OCI-LY1 (cell line): ENCODE results near the gene RHOD.

ENCODE experiments used
- H2AFZ ChIP-seq: fragments of 200-600 bp; sonication (generic), shearing (Covaris generic); 2 replicates; pipeline ENCODE4 v1.6.0; 2014; ENCODE audit warnings: antibody characterized with exemption, mild to moderate bottlenecking, low read length
- H3F3A ChIP-seq: fragments of 200-600 bp; sonication (generic), shearing (Covaris generic); 2 replicates; pipeline ENCODE4 v1.6.0; 2014; ENCODE audit warnings: mild to moderate bottlenecking, antibody characterized with exemption, low read length, moderate library complexity; ENCODE audit not compliant: insufficient read depth
- H3K27ac ChIP-seq: fragments of 200-600 bp; sonication (generic); 2 replicates; pipeline ENCODE4 v1.5.1; 2014; ENCODE audit warnings: low read length, mixed run types, mild to moderate bottlenecking, low read depth; ENCODE audit not compliant: poor library complexity, severe bottlenecking
- H3K27me3 ChIP-seq: fragments of 200-600 bp; sonication (generic); 2 replicates; pipeline ENCODE4 v1.6.0; 2014; ENCODE audit warnings: antibody characterized with exemption, mild to moderate bottlenecking, low read length, moderate library complexity; ENCODE audit not compliant: insufficient read depth
- H3K36me3 ChIP-seq: fragments of 200-600 bp; sonication (generic); 2 replicates; pipeline ENCODE4 v1.6.1; 2014; ENCODE audit warnings: mild to moderate bottlenecking, antibody characterized with exemption, low read length, moderate library complexity, mixed read lengths; ENCODE audit not compliant: insufficient read depth
- H3K4me1 ChIP-seq: fragments of 200-600 bp; sonication (generic); 2 replicates; pipeline ENCODE4 v1.5.1; 2014; ENCODE audit warnings: mild to moderate bottlenecking, low read length, moderate library complexity; ENCODE audit not compliant: insufficient read depth, severe bottlenecking
- H3K4me2 ChIP-seq: fragments of 200-600 bp; sonication (generic), shearing (Covaris generic); 2 replicates; pipeline ENCODE4 v1.6.1; 2014; ENCODE audit warnings: low read length
- H3K4me3 ChIP-seq: fragments of 200-600 bp; sonication (generic); 2 replicates; pipeline ENCODE4 v1.5.1; 2014; ENCODE audit warnings: low read length, low read depth, mild to moderate bottlenecking, mixed read lengths; ENCODE audit not compliant: poor library complexity, severe bottlenecking
- H3K79me2 ChIP-seq: fragments of 200-600 bp; shearing (Covaris generic); 2 replicates; pipeline ENCODE4 v1.6.1; 2016; ENCODE audit warnings: mixed run types, low read length, mixed read lengths; ENCODE audit not compliant: insufficient read depth
- H3K9ac ChIP-seq: fragments of 200-600 bp; sonication (generic), shearing (Covaris generic); 2 replicates; pipeline ENCODE4 v1.6.1; 2014; ENCODE audit warnings: mild to moderate bottlenecking, low read length, mixed read lengths
- H3K9me2 ChIP-seq: fragments of 200-600 bp; sonication (generic), shearing (Covaris generic); 2 replicates; pipeline ENCODE4 v1.6.1; 2014; ENCODE audit warnings: low read depth, mild to moderate bottlenecking, low read length, mixed read lengths
- H3K9me3 ChIP-seq: fragments of 200-600 bp; shearing (Covaris generic); 2 replicates; pipeline ENCODE4 v1.6.1; 2014; ENCODE audit warnings: low read length, mixed read lengths
- H4K20me1 ChIP-seq: fragments of 200-600 bp; sonication (generic), shearing (Covaris generic); 2 replicates; pipeline ENCODE4 v1.6.0; 2016; ENCODE audit warnings: mild to moderate bottlenecking, low read length; ENCODE audit not compliant: insufficient read depth
- CTCF ChIP-seq: fragments of 200-600 bp; sonication (generic), shearing (Covaris generic); IDR thresholded peaks from 2 replicates; pipeline ENCODE4 v1.5.1; 2017; ENCODE audit warnings: mild to moderate bottlenecking, antibody characterized with exemption, low read length, moderate library complexity, mixed read lengths
- EZH2 ChIP-seq: fragments of 200-600 bp; sonication (generic), shearing (Covaris generic); IDR thresholded peaks from 2 replicates; pipeline ENCODE4 v1.8.0; 2017; ENCODE audit warnings: borderline replicate concordance, mixed run types, mild to moderate bottlenecking, antibody characterized with exemption, low read length, moderate library complexity, mixed read lengths

RHOD gene

GRCh38 chr11:67034350-67034749 lies 22.3 kb upstream of the RHOD start:
- H3K27ac ChIP-seq, result no peak overlapping the region
- no peaks in the 10 kb centered on the region for H3K9me2 ChIP-seq

GRCh38 chr11:67040147-67040546 lies 16.5 kb upstream of the RHOD start:
- Histone ChIP-seq H3K4me2 (no peak overlapping the region), H3K79me2 (no peaks in the 10 kb centered on the region), H3K27ac (no peak overlapping the region), H4K20me1 (no peaks in the 10 kb centered on the region), H3K36me3 (no peaks in the 10 kb centered on the region), H3K4me1 (no peaks in the 10 kb centered on the region), H2AFZ (no peak overlapping the region), H3K9me2 (no peaks in the 10 kb centered on the region), H3K27me3 (peaks cover 23% of the 10 kb centered on the region), H3K9me3 (no peaks in the 10 kb centered on the region), H3K4me3 (no peak overlapping the region), H3K9ac (no peak overlapping the region), H3F3A (no peaks in the 10 kb centered on the region)
- no peak for TF ChIP-seq EZH2
- no peak for TF ChIP-seq CTCF

More at GRCh38 chr11:67034350-67034749, 22.3 kb upstream of the RHOD start:
- no peak overlapping the region for H3K9ac ChIP-seq
- H3F3A ChIP-seq, result no peaks in the 10 kb centered on the region
- no peaks in the 10 kb centered on the region for H3K27me3 ChIP-seq
- H3K9me3 ChIP-seq, result no peaks in the 10 kb centered on the region
- no peak for TF ChIP-seq CTCF
- no peak for TF ChIP-seq EZH2
- no peaks in the 10 kb centered on the region for H4K20me1 ChIP-seq
- H2AFZ ChIP-seq, result no peak overlapping the region
- H3K36me3 ChIP-seq, result no peaks in the 10 kb centered on the region
- H3K79me2 ChIP-seq, result no peaks in the 10 kb centered on the region
- H3K4me1 ChIP-seq, result peaks cover 10% of the 10 kb centered on the region
- H3K4me3 ChIP-seq, result no peak overlapping the region
- no peak overlapping the region for H3K4me2 ChIP-seq

- Histone ChIP-seq H3K36me3 (no peaks in the 10 kb centered on the region), H3K4me3 (no peak overlapping the region), H3K27ac (no peak overlapping the region), H3K9me2 (no peaks in the 10 kb centered on the region), H3K9ac (no peak overlapping the region), H3K9me3 (no peaks in the 10 kb centered on the region), H3F3A (no peaks in the 10 kb centered on the region), H2AFZ (no peak overlapping the region), H4K20me1 (no peaks in the 10 kb centered on the region), H3K27me3 (peaks cover 23% of the 10 kb centered on the region), H3K79me2 (no peaks in the 10 kb centered on the region), H3K4me2 (no peak overlapping the region), H3K4me1 (no peaks in the 10 kb centered on the region)
- TF ChIP-seq CTCF (no peak), EZH2 (no peak)
These were observed 15.0 kb upstream of the RHOD start for GRCh38 chr11:67041602-67042001.
